Sigmoid colon (tissue), 7 donors: Measurements from ENCODE around the gene TRAF7. TPM values are rescaled to one million over a fixed set of nuclear protein-coding genes. Genes with fewer than 3 reads are reported as not detected.
"Not testable (repeated sequence)": the region's sequence is repeated elsewhere in the genome, so short reads cannot be mapped to it uniquely, and the experiment has no call there.

Source experiments
- DNase-seq: peaks from one replicate; pipeline ENCODE4 v3.0.0-alpha.2; 2019
- H3K27ac ChIP-seq, 4 donors: fragments of 200-600 bp; sonication (generic); one replicate each; pipeline ENCODE4 v1.5.1; 2016 to 2019; ENCODE audit warnings: mild to moderate bottlenecking in 1 of 4
- H3K27me3 ChIP-seq, 3 donors: fragments of 200-600 bp; sonication (generic); one replicate each; pipeline ENCODE4 v1.5.1; 2019; ENCODE audit warnings: mild to moderate bottlenecking in 1 of 3
- H3K36me3 ChIP-seq, 4 donors: fragments of 200-600 bp; sonication (generic); one replicate each; pipeline ENCODE4 v1.5.1; 2016 to 2019
- H3K4me1 ChIP-seq, 4 donors: fragments of 200-600 bp; sonication (generic); one replicate each; pipeline ENCODE4 v1.5.1; 2017 to 2019
- H3K4me3 ChIP-seq, 4 donors: fragments of 200-600 bp; sonication (generic); one replicate each; pipeline ENCODE4 v1.5.1; 2017 to 2019; ENCODE audit warnings: mild to moderate bottlenecking in 2 of 4, moderate library complexity in 1 of 4
- H3K9me3 ChIP-seq, 4 donors: fragments of 200-600 bp in 3 of 4; sonication (generic) in 3 of 4; one replicate each; pipeline versions ENCODE4 v1.5.1 to v1.6.1; 2013 to 2019
- CTCF ChIP-seq, 4 experiments: fragments of 450-650 bp in 3 of 4; fragments of 200-600 bp in 1 of 4; IDR thresholded peaks; one replicate each; pipeline ENCODE4 v1.5.1; 2016 to 2019; ENCODE audit warnings: antibody characterized with exemption in 4 of 4, mild to moderate bottlenecking in 3 of 4, moderate library complexity in 2 of 4
- EP300 ChIP-seq, 4 donors: sonication (generic); formaldehyde crosslinking; IDR thresholded peaks; one replicate each; pipeline ENCODE4 v1.6.1; 2017; ENCODE audit warnings: antibody characterized with exemption in 4 of 4
- POLR2A ChIP-seq, 2 donors: fragments of 450-650 bp; IDR thresholded peaks; one replicate each; pipeline ENCODE4 v1.6.1; 2016; ENCODE audit warnings: antibody characterized with exemption in 2 of 2, mild to moderate bottlenecking in 2 of 2, moderate library complexity in 2 of 2
- POLR2AphosphoS5 ChIP-seq, 4 donors: sonication (generic); formaldehyde crosslinking; IDR thresholded peaks; one replicate each; pipeline ENCODE4 v1.6.1; 2017; ENCODE audit warnings: antibody characterized with exemption in 4 of 4
- WGBS, 2 donors: extraction: QIAGEN DNeasy Blood & Tissue Kit; methylation state at CpG; one replicate each; pipeline ENCODE4 v1.1.7; 2013; 5-methylcytosine and 5-hydroxymethylcytosine counted together
- intact Hi-C: fragments of 100-400 bp; cut with DNase I; formaldehyde crosslinking; loops from one replicate; pipeline ENCODE4 v1.15.1; 2023
- polyA plus RNA-seq, 3 donors: library from polyadenylated mRNA; stranded (reverse); fragments of 200-250 nt; gene quantifications; one replicate each; pipeline ENCODE4 v1.2.3, GENCODE V29; 2013
- total RNA-seq, 4 donors: library from RNA; depleted of rRNA; stranded (reverse); fragments of >200 nt; gene quantifications; one replicate each; pipeline ENCODE4 v1.1.0, GENCODE V29; 2016
- donor health status: healthy with polysubstance abuse.
- donor health status: Bipolar disorder and iron deficiency.
- donor health status: healthy.

TRAF7 gene
- total RNA-seq: 10 to 100 TPM; 30.3 to 46.3 (median 34.9) TPM
- polyA plus RNA-seq: 10 to 100 TPM; 45.0 to 65.1 (median 63.6) TPM

GRCh38 chr16:2155091-2155950 is at the start of gene TRAF7:
Gene TRAF7 (plus strand): TSS chr16:2155782. CDS start chr16:2163921, 8,139 bp downstream.
- peak; percentile 100 for DNase-seq
- H3K9me3 ChIP-seq: no peaks in the 10 kb centered on the region
- WGBS, 2 donors: 0% methylated on average over 94 of the region's 94 CpGs
- peak within 1 kb of the TSS; percentile 58 to 80 (median 76) for H3K4me3 ChIP-seq
- peaks cover 0 to 8% (median 2%) of the 10 kb centered on the region in 4 donors for H3K36me3 ChIP-seq
- no peaks in the 10 kb centered on the region for H3K27me3 ChIP-seq
- peak within 1 kb of the TSS; percentile 90 to 96 (median 94) for H3K27ac ChIP-seq
- H3K4me1 ChIP-seq: peaks cover 0 to 90% (median 84%) of the 10 kb centered on the region in 4 donors
- intact Hi-C loops: loop anchor here (2.0 kb wide), 1 partner anchor 67 kb away; the partner anchor contains the start of gene E4F1
- TF ChIP-seq POLR2AphosphoS5 (IDR thresholded peaks at IDR 0.05) (peak; percentile 100), EP300 (IDR thresholded peaks at IDR 0.05) (peak in 1 of 4 donors; percentile 59), POLR2A (IDR thresholded peaks at IDR 0.05) (peak; percentile 100), CTCF (IDR thresholded peaks at IDR 0.05) (no peak)

DNA sequence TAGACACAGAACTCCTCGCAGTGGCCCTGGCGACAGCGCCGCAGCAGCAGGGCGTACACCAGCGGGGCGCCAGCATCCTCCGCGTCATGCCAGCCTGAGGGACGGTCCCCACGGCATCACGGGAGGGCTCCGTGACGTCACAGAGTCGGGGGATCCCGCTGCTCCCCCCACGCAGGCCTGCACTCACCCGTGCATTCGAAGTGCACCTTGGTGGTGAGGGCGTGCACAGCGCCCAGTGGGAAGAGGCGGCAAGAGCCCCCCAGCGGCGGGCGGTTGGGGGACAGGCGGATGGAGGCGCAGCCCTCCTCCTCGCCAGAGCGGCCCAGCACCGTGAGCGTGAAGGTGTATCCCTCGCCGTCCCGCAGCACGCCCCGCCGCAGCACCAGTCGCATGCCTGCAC is 49.4 kb upstream of the TRAF7 start:
- H3K27me3 ChIP-seq, intact Hi-C loops, H3K9me3 ChIP-seq, H3K4me1 ChIP-seq, H3K27ac ChIP-seq, DNase-seq, H3K4me3 ChIP-seq: not testable (repeated sequence)
- 94 to 95% methylated on average over 38 of the region's 38 CpGs for WGBS, 2 donors
- peaks cover 18 to 88% (median 62%) of the 10 kb centered on the region in 4 donors for H3K36me3 ChIP-seq

- H3K27me3 ChIP-seq, H3K4me1 ChIP-seq, H3K9me3 ChIP-seq, H3K4me3 ChIP-seq, intact Hi-C loops, DNase-seq: not testable (repeated sequence)
- Histone ChIP-seq H3K27ac (peak overlapping the region in 1 of 4 donors; percentile 34), H3K36me3 (peaks cover 14 to 88% (median 67%) of the 10 kb centered on the region in 4 donors)
- WGBS, 2 donors: 91 to 92% methylated on average over 17 of the region's 17 CpGs
Measured at GRCh38 chr16:2107121-2107790, 48.3 kb upstream of the TRAF7 start.

DNA sequence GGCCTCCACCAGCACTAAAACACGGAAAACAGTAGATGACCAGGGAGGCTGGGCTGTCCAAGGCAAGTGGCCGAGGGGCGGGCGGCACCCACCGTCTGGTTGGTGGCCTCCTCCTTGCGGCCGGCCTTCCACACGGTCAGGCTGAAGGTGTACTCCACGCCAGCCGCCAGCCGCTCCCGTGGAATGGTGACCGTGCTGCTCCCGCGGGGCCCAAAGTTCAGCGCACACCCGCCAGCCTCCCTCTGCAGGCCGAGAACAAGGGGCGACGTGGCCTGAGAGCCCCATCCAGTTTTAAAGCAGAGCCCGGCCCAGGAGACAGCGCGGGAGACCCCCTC is 47.8 kb upstream of the TRAF7 start:
- H3K9me3 ChIP-seq, H3K27me3 ChIP-seq, H3K4me1 ChIP-seq, DNase-seq, intact Hi-C loops, H3K4me3 ChIP-seq: not testable (repeated sequence)
- Histone ChIP-seq H3K36me3 (peaks cover 14 to 88% (median 66%) of the 10 kb centered on the region in 4 donors), H3K27ac (peak overlapping the region in 1 of 4 donors; percentile 34)
- 95 to 97% methylated on average over 23 of the region's 23 CpGs for WGBS, 2 donors

DNA sequence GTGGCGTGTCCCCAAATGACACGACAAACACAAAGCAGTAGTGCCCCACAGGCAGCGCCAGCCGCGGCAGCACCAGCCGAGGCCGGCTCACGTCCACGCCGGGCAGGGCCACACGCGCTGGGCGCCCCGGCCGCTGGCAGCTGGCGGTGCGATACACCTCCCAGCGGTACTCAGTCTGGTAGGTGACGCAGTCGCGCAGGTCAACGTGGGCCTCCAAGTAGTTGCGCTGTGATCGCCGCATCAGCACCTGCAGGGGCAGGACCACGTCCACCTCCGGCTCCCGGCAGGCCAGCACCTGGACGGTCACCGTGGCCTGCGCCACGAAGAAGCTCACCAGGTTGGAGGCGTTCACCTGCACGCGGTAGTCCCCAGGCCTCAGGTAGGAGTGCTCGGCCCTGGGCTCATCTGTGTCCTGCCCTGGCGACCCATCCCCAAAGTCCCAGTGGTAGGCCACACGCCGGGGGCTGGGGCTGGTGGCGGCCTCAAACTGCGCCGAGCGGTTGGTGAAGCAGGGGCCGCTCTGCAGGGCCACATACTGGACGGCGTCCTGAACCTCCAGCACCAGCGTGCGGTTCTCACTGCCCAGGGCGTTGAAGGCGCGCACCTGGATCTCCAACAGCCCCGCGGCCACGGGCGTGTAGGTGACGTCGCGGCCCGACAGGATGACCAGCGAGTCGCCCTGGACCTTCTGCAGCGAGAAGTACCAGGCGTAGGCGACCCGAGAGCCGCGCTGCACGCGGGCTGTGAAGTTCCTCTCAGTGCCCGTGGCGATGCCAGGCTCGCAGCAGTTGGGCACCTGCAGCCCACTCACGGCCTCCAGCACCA is 46.9 kb upstream of the TRAF7 start:
- H3K36me3 ChIP-seq: peaks cover 18 to 88% (median 65%) of the 10 kb centered on the region in 4 donors
- H3K4me3 ChIP-seq, DNase-seq, H3K27ac ChIP-seq, H3K27me3 ChIP-seq, H3K9me3 ChIP-seq, H3K4me1 ChIP-seq, intact Hi-C loops: not testable (repeated sequence)
- WGBS, 2 donors: 97 to 98% methylated on average over 73 of the region's 73 CpGs

GRCh38 chr16:2109271-2109580 is 46.4 kb upstream of the TRAF7 start:
- H3K9me3 ChIP-seq, intact Hi-C loops, H3K4me3 ChIP-seq, H3K27me3 ChIP-seq, H3K4me1 ChIP-seq, H3K27ac ChIP-seq, DNase-seq: not testable (repeated sequence)
- H3K36me3 ChIP-seq: peaks cover 24 to 92% (median 71%) of the 10 kb centered on the region in 4 donors
- 93 to 96% methylated on average over 25 of the region's 25 CpGs for WGBS, 2 donors

- H3K4me3 ChIP-seq, H3K9me3 ChIP-seq, H3K4me1 ChIP-seq, DNase-seq, H3K27me3 ChIP-seq, H3K27ac ChIP-seq, intact Hi-C loops: not testable (repeated sequence)
- H3K36me3 ChIP-seq: peaks cover 28 to 97% (median 73%) of the 10 kb centered on the region in 4 donors
- WGBS, 2 donors: 90 to 93% methylated on average over 23 of the region's 23 CpGs
Measured at GRCh38 chr16:2109872-2110271, 45.7 kb upstream of the TRAF7 start.

DNA sequence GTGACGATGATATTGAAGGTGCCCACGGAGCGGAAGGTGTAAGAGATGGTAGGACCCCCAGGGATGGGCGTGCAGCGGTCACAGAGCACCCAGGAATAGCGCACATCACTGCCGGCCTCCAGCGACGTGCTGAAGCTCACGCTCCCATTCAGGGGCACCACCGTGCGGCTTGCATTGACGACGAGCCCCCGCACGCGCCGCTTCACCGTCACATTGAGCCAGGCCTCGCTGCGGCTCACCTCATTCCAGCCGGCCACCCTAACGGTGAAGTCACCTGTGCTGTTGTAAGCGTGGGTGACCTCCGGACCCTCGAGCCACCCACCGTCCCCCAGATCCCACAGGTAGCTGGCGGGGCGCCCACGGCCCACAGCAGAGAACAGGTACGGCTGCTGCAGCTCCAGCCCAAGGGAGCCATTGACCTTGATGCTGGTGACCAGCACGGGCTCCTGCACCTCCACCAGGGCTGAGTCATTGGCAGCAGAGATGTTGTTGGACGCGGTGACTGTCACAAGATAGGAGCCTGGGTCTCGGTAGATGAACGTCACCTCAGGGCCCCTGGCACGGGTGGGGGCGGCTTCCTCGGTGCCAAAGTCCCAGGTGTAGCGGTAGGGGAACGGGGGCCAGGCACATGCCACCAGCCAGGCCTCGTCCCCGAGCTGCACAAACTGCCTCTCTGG is 45.1 kb upstream of the TRAF7 start:
- H3K36me3 ChIP-seq: peaks cover 24 to 97% (median 71%) of the 10 kb centered on the region in 4 donors
- H3K27ac ChIP-seq, H3K27me3 ChIP-seq, H3K9me3 ChIP-seq, H3K4me3 ChIP-seq, H3K4me1 ChIP-seq, intact Hi-C loops, DNase-seq: not testable (repeated sequence)
- WGBS, 2 donors: 95 to 96% methylated on average over 43 of the region's 43 CpGs

- H3K9me3 ChIP-seq, H3K27ac ChIP-seq, H3K4me3 ChIP-seq, DNase-seq, intact Hi-C loops, H3K27me3 ChIP-seq, H3K4me1 ChIP-seq: not testable (repeated sequence)
- WGBS, 2 donors: 96 to 97% methylated on average over 36 of the region's 36 CpGs
- peaks cover 19 to 95% (median 65%) of the 10 kb centered on the region in 4 donors for H3K36me3 ChIP-seq
Measured at GRCh38 chr16:2111009-2111353, 44.6 kb upstream of the TRAF7 start.
